ENCODE data around the gene RGS3. TPM values are rescaled to one million over a fixed set of nuclear protein-coding genes. Genes with fewer than 3 reads are reported as not detected.
"Not testable (repeated sequence)": the region's sequence is repeated elsewhere in the genome, so short reads cannot be mapped to it uniquely, and the experiment has no call there.

RGS3 gene
- total and polyA plus RNA-seq, 2 donors (not counting 3 experiments of a cell fraction or from before 2014, with no cell fraction given), result 356 to 416 TPM

GRCh38 chr9:113548221-113549041, 84.9 kb downstream of the RGS3 start:
- peak; percentile 12 for TF ChIP-seq POLR2AphosphoS5 (IDR thresholded peaks at IDR 0.05; ENCODE audit: insufficient read depth, low read depth, low read length)
- TF ChIP-seq POLR2A (IDR thresholded peaks at IDR 0.05; ENCODE audit: low read depth, low read length), result no peak
- Histone ChIP-seq H3K27ac (ENCODE audit: insufficient read depth, low read depth, low read length) (peak overlapping the region; percentile 19), H3K4me3 (replicated peaks in 1 of 3; ENCODE audit: insufficient read depth in 1 of 3, low read depth in 1 of 3, low read length in 3 of 3) (no peak overlapping the region), H3K9me3 (replicated peaks; ENCODE audit: control insufficient read depth, insufficient read depth, low read length) (no peaks in the 10 kb centered on the region), H3K4me2 (ENCODE audit: insufficient read depth, low read length) (no peak overlapping the region), H2AFZ (ENCODE audit: low read depth, low read length) (no peak overlapping the region), H4K20me1 (replicated peaks; ENCODE audit: control insufficient read depth, extremely low read depth, insufficient read depth, low read length) (peaks cover 8% of the 10 kb centered on the region), H3K27me3 (ENCODE audit: control insufficient read depth in 2 of 2, insufficient read depth in 2 of 2, low read length in 2 of 2) (no peaks in the 10 kb centered on the region), H3K9ac (replicated peaks; ENCODE audit: extremely low read depth, insufficient read depth, low read length) (peak overlapping the region; percentile 22), H3K9me1 (replicated peaks; ENCODE audit: control insufficient read depth, extremely low read depth, insufficient read depth, low read length) (no peaks in the 10 kb centered on the region), H3K79me2 (ENCODE audit: control insufficient read depth, insufficient read depth, low read length) (peaks cover 17% of the 10 kb centered on the region), H3K4me1 (ENCODE audit: control insufficient read depth, extremely low read depth, insufficient read depth, low read length) (peaks cover 30% of the 10 kb centered on the region), H3K36me3 (ENCODE audit: control insufficient read depth in 2 of 2, extremely low read depth in 1 of 2, insufficient read depth in 2 of 2, low read length in 2 of 2) (peaks cover 11 to 26% of the 10 kb centered on the region in 2 experiments)
- DNase-seq (ENCODE audit: low read depth, low spot score) (peak; percentile 60), FAIRE-seq (peak; percentile 31)
- BruUV-seq (replicated peaks), result no TSS peak
- dilution Hi-C loops (cut with MboI; ENCODE audit: extremely low pct_ligation_motif_present, low sequenced_read_pairs), result no loop called here
- CTCF ChIA-PET, result interaction anchor here (0.8 to 1.5 kb wide), 6 partner anchors 14 to 106 kb away, joined by 3 to 4 read pairs (median 4); no protein-coding TSS in a partner anchor
- intact Hi-C loops (cut with micrococcal nuclease), result loop anchor here (2.0 kb wide), 1 partner anchor 40 kb away; no protein-coding TSS in a partner anchor
- POLR2A ChIA-PET, result interaction anchor here (0.7 kb wide), 1 partner anchor 40 kb away, joined by 4 read pairs; no protein-coding TSS in a partner anchor

GRCh38 chr9:113549892-113550291, 86.4 kb downstream of the RGS3 start:
- H3K36me3 ChIP-seq (ENCODE audit: control insufficient read depth in 2 of 2, extremely low read depth in 1 of 2, insufficient read depth in 2 of 2, low read length in 2 of 2), result peaks cover 5 to 19% of the 10 kb centered on the region in 2 experiments
- FAIRE-seq; H3K27me3 ChIP-seq (ENCODE audit: control insufficient read depth in 2 of 2, insufficient read depth in 2 of 2, low read length in 2 of 2); POLR2A ChIA-PET; H3K4me3 ChIP-seq (replicated peaks in 1 of 3; ENCODE audit: insufficient read depth in 1 of 3, low read depth in 1 of 3, low read length in 3 of 3); DNase-seq (ENCODE audit: low read depth, low spot score); H3K27ac ChIP-seq (ENCODE audit: insufficient read depth, low read depth, low read length); H4K20me1 ChIP-seq (replicated peaks; ENCODE audit: control insufficient read depth, extremely low read depth, insufficient read depth, low read length); BruUV-seq (replicated peaks); H3K4me2 ChIP-seq (ENCODE audit: insufficient read depth, low read length); dilution Hi-C loops (cut with MboI; ENCODE audit: extremely low pct_ligation_motif_present, low sequenced_read_pairs); H3K9me3 ChIP-seq (replicated peaks; ENCODE audit: control insufficient read depth, insufficient read depth, low read length); H3K9me1 ChIP-seq (replicated peaks; ENCODE audit: control insufficient read depth, extremely low read depth, insufficient read depth, low read length); H3K9ac ChIP-seq (replicated peaks; ENCODE audit: extremely low read depth, insufficient read depth, low read length); H2AFZ ChIP-seq (ENCODE audit: low read depth, low read length): not testable (repeated sequence)
- CTCF ChIA-PET, result interaction anchor here (1.2 kb wide), 1 partner anchor 42 kb away, joined by 4 read pairs; no protein-coding TSS in a partner anchor
- peaks cover 30% of the 10 kb centered on the region for H3K4me1 ChIP-seq (ENCODE audit: control insufficient read depth, extremely low read depth, insufficient read depth, low read length)
- peaks cover 17% of the 10 kb centered on the region for H3K79me2 ChIP-seq (ENCODE audit: control insufficient read depth, insufficient read depth, low read length)
- intact Hi-C loops (cut with micrococcal nuclease), result loop anchor here (2.0 kb wide), 1 partner anchor 39 kb away; no protein-coding TSS in a partner anchor
